Measurements from ENCODE around the gene LBHD1.

The LBHD1 gene

GRCh38 chr11:62673196-62673525 lies 1.1 kb upstream of the LBHD1 start:
- DNase-seq (ENCODE audit: low spot score), result no peak
- TF ChIP-seq, protein P1, sequence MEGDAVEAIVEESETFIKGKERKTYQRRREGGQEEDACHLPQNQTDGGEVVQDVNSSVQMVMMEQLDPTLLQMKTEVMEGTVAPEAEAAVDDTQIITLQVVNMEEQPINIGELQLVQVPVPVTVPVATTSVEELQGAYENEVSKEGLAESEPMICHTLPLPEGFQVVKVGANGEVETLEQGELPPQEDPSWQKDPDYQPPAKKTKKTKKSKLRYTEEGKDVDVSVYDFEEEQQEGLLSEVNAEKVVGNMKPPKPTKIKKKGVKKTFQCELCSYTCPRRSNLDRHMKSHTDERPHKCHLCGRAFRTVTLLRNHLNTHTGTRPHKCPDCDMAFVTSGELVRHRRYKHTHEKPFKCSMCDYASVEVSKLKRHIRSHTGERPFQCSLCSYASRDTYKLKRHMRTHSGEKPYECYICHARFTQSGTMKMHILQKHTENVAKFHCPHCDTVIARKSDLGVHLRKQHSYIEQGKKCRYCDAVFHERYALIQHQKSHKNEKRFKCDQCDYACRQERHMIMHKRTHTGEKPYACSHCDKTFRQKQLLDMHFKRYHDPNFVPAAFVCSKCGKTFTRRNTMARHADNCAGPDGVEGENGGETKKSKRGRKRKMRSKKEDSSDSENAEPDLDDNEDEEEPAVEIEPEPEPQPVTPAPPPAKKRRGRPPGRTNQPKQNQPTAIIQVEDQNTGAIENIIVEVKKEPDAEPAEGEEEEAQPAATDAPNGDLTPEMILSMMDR (IDR thresholded peaks at IDR 0.05; ENCODE audit: borderline replicate concordance, control extremely low read depth, extremely low read depth, insufficient read depth, missing control alignments), result no peak
- in situ Hi-C loops (cut with MboI; ENCODE audit: low sequenced_read_pairs, unreplicated experiment), result no loop called here

DNA sequence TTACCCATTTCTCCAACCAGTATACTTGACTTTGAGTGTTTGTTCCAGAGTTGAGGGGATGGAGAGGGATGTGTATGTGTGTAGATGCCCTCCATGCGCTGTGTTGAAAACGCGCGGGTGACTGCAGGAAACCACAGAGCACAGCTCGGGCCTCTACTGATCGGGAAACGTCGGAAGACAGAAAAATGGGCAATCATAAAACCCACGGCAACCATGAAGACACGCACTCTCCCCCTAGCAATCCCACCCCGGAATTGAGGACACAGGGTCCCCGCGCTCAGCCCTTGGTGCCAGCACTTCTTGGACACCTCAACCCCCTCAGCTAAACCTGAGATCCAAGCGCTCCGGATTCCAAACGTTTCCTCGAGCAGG lies 845 bp downstream of the LBHD1 start:
- TF ChIP-seq, protein P1 (IDR thresholded peaks at IDR 0.05; ENCODE audit: borderline replicate concordance, control extremely low read depth, extremely low read depth, insufficient read depth, missing control alignments), result no peak
- in situ Hi-C loops (cut with MboI; ENCODE audit: low sequenced_read_pairs, unreplicated experiment), result no loop called here
- DNase-seq (ENCODE audit: low spot score), result no peak

DNA sequence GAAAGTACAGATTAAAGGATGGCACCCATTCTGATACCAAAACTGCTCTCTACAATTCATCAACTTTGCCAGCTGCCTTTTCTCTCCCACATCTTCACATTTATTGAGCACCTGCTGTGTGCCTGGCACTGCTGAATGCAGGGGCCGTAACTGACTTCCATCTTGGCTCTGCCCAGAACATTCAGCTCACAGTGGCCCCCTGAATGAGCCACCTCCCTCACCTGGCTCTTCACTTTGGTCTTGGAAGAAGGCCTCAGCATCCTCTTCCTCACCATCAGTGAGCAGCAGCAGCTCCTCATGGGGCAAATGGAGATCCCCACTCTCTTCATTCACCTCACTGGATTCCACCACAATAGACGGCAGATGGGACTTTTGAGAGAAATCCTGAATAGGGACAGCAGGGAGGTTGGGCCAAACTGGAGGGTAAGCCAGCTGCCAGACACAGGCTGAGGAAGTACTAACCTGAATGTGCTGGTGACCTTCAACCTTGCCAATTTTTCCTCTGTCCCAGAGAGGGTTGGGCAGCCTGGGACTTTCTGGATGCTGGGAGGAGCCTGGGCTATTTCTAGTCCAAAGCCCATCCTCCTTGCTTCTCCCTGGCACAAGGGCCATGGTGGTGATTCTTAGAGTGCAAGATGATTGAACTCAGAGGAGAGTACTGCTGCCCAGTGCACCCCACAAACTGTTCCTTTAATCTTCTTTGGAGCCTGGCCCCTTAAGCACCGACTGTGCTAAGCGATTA lies 2.5 kb downstream of the LBHD1 start:
- in situ Hi-C loops (cut with MboI; ENCODE audit: low sequenced_read_pairs, unreplicated experiment), result no loop called here
- DNase-seq (ENCODE audit: low spot score), result no peak
- TF ChIP-seq, protein P1 (IDR thresholded peaks at IDR 0.05; ENCODE audit: borderline replicate concordance, control extremely low read depth, extremely low read depth, insufficient read depth, missing control alignments), result no peak

DNA sequence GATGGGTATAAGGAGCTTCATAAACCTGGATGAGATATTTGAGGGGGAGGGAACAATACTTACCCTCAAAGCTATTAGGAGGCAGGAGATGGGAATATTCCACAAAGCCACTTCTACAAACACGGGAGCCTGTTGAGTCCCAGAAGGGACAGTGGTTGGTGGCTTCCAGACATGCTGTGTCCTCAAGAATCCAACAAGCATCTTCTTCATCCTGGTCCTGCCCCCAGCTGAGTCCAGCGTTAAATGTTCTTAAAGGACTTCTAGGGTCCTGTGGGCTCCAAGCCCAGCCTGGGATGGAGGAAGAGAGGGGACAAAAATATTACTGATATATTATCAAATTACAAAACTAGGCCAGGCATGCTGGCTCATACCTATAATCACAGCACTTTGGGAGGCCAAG lies 4.6 kb downstream of the LBHD1 start:
- TF ChIP-seq, protein P1 (IDR thresholded peaks at IDR 0.05; ENCODE audit: borderline replicate concordance, control extremely low read depth, extremely low read depth, insufficient read depth, missing control alignments), result no peak
- in situ Hi-C loops (cut with MboI; ENCODE audit: low sequenced_read_pairs, unreplicated experiment), result no loop called here

GRCh38 chr11:62666259-62666926 lies 5.7 kb downstream of the LBHD1 start:
- TF ChIP-seq, protein P1 (IDR thresholded peaks at IDR 0.05; ENCODE audit: borderline replicate concordance, control extremely low read depth, extremely low read depth, insufficient read depth, missing control alignments), result no peak
- in situ Hi-C loops (cut with MboI; ENCODE audit: low sequenced_read_pairs, unreplicated experiment), result no loop called here
- no peak for DNase-seq (ENCODE audit: low spot score)

More for the DNA sequence above, 4.6 kb downstream of the LBHD1 start:
- DNase-seq (ENCODE audit: low spot score), result no peak

GRCh38 chr11:62665599-62666258 lies 6.3 kb downstream of the LBHD1 start:
- TF ChIP-seq, protein P1 (IDR thresholded peaks at IDR 0.05; ENCODE audit: borderline replicate concordance, control extremely low read depth, extremely low read depth, insufficient read depth, missing control alignments), result no peak

More at GRCh38 chr11:62665599-62666258, 6.3 kb downstream of the LBHD1 start:
- in situ Hi-C loops (cut with MboI; ENCODE audit: low sequenced_read_pairs, unreplicated experiment), result no loop called here
- DNase-seq (ENCODE audit: low spot score), result peak; percentile 62
